ENCODE results near the gene LRRN3.
"Not testable (repeated sequence)": the region's sequence is repeated elsewhere in the genome, so short reads cannot be mapped to it uniquely, and the experiment has no call there.

The LRRN3 gene

DNA sequence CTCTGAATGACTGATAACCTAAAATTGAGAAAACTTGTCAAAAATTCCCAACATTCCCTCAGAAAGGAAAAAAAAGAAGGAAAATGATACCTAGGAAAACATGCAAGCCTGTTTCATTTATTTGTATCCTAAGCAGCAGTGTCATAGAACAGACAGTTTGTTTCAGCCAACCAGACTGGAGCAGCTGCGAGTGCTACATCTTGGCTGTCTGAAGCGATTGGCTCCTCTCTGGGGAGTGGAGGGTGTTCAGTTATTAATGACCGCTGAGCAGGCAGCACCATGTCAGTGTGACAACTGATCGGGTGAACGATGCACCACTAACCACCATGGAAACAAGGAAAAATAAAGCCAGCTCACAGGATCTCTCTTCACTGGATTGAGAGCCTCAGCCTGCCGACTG, at the start of gene LRRN3:
TSS of gene LRRN3 (plus strand) at position 282 of the 400 bp plus-strand sequence. CDS start 31,646 bp downstream, outside the sequence.
- peak; percentile 66 for DNase-seq

- DNase-seq: no peak
Measured at GRCh38 chr7:111041577-111041976, 49.4 kb upstream of the LRRN3 start.

GRCh38 chr7:111042842-111043241, 48.1 kb upstream of the LRRN3 start:
- no peak for DNase-seq

- DNase-seq: no peak
Measured at GRCh38 chr7:111043561-111043960, 47.4 kb upstream of the LRRN3 start.

DNA sequence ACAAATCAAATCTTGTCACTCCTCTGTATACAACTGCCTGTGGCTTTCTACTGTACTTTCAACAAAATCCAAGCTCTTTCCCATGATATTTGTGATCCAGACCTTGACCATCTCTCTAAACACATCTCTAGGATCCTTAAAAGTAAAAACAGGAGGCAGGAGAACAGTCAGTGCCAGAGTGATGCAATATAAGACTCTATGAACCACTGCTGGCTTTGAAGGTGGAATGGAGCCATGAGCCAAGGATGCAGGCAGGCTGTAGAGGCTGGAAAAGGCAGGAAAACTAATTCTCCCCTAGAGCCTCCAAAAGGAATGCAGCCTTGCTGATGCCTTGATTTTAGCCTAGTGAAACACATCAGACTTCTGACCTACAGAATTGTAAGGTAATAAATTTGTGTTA, 45.5 kb upstream of the LRRN3 start:
- DNase-seq: no peak

GRCh38 chr7:111047595-111047994, 43.3 kb upstream of the LRRN3 start:
- no peak for DNase-seq

- DNase-seq: no peak
Measured at GRCh38 chr7:111049971-111050680, 40.8 kb upstream of the LRRN3 start.

DNA sequence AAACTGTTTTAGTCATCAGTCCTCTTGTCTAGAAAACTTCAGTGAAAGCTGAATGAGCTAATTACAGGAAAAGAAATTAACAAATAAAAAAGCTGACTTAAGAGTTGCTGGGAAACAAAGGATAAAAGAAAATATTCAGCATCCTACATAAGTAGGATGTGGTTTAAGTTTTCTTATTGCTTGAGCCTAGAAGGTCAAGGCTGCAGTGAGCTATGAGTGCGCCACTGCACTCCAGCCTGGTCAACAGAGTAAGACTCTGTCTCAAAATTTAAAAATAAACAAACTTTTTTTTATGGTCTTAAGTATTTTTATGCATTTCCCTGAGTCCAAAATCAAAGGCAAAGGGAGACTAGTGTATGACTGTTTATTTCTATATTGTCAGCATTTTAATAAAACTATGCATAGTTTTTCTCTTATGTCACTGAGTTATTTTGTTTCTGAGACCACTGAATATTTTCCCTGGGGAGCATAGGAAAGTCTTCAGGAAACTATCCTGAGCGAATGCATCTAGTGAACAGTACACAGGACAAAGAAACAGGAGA, 40.0 kb upstream of the LRRN3 start:
- no peak for DNase-seq

DNA sequence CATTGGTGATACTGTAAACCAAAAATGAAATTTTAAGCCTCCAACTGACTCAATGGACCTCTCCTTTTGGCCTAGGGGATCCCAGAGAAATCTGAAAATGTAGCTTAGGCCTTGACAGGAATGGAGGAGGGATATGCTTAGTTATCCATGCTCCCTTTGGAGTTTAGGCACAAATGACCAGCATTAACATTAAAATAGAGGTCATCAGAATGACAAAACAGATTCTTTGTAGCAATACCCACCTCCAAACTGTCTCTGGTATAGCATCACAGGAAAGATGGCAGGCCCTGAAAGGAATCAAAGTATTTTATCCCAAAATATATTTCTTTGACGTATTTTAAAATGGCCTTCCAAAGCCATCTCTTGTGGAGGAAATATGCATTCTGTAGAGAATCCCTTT, 39.1 kb upstream of the LRRN3 start:
- no peak for DNase-seq

DNA sequence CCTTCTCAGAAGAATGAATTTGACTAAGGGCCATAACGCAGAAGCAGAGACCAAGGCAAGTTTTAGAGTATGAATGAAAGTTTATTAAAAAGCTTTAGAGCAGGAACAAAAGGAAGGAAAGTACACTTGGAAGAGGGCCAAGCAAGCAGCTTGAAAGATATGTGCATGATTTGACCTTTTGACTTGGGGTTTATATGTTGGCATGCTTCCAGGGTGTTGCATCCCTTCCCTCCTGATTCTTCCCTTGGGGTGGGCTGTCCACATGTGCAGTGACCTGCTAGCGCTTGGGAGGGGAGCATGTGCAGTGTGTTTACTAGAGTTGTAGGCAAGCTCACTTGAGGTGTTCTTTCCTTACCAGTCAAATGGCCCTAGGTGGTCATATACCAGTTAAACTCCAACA, 37.9 kb upstream of the LRRN3 start:
- DNase-seq: no peak

- DNase-seq: no peak
Measured at GRCh38 chr7:111056371-111056770, 34.6 kb upstream of the LRRN3 start.

DNA sequence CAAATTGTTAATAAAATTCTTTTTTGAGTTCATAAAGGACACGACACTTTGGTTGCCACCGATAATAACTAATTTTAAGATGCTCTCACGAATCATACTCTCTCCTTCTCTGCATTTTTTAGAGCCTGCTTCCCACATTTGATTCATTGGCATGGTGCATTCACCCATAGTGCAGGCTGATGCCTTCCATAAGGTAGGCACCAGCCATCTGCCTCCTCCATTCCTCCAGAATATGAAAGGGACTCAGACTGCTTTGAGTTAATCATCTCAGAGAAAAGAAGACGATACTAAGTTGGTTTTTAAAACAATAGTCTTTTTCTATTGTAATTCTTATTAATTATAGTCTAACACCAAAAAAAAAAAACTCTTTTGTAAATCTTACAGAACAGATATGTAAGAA, 33.9 kb upstream of the LRRN3 start:
- DNase-seq: no peak

- DNase-seq: no peak
Measured at GRCh38 chr7:111059833-111060232, 31.1 kb upstream of the LRRN3 start.

DNA sequence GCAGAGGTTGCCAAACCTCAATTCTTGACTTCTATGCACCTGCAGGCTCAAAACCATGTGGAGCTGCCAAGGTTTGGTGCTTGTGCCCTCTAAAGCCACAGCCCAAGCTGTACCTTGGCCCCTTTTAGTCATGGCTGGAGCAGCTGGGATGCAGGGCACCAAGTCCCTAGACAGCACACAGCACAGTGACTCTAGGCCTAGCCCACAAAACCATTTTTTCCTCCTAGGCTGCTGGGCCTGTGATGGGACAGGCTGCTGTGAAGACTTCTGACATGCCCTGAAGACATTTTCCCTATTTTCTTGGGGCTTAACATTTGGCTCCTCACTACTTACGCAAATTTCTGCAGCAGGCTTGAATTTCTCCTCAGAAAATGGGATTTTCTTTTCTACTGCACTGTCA, 27.8 kb upstream of the LRRN3 start:
- DNase-seq: no peak

DNA sequence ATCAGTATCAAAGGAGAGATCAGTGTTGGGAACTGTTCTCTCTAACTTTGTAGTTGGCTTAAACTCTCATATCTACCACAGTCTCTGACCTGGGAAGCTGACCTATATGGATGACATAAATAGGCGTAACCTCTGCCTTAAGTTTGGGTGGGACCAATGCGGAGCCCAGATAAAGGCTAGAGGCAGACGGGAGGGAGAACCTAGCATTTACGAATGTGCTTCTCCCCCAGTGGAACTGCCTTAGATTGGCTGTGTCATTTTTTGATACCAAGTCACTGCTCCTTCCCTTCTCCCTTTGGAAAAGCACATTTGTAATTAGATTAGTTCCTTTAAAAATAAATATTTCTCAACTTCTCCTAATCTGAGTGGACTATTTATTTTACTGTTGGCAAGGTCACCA, 23.7 kb upstream of the LRRN3 start:
- DNase-seq: no peak

- DNase-seq: no peak
Measured at GRCh38 chr7:111067682-111068081, 23.2 kb upstream of the LRRN3 start.

DNA sequence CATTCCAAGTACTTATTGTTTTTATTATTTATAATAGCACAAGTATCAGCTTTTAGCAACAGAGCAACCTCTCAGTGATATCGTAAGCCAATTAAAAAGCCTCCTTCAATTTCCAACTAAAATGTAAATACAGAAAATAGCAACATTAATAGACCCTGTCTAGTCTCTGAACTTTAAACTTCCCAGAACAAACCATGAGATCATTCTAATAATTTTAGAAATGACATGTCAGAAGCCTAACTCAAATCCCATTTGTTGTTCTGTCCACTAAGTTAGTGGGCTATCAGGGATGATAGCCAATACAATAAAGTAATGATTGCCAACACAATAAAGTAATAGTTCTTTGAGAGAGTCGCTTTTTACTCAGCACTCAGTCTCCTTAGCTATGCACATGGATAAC, 22.3 kb upstream of the LRRN3 start:
- DNase-seq: no peak

DNA sequence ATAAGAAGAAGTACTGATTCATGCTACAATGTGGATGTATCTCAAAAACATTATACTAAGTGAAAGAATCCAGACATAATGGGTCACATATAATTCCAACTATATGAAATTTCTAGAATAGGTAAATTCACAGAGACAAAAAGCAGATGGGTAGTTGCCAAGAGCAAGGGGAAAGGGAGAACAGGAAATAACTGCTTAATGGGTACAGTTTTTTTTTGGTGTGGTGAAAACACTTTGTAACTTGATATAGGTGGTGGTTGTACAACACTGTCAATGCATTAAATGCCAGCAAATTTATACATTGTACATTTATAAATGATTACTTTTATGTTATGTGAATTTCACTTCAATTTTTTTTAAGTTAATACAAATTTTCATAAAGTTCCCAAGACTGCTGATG, 19.4 kb upstream of the LRRN3 start:
- DNase-seq: no peak

DNA sequence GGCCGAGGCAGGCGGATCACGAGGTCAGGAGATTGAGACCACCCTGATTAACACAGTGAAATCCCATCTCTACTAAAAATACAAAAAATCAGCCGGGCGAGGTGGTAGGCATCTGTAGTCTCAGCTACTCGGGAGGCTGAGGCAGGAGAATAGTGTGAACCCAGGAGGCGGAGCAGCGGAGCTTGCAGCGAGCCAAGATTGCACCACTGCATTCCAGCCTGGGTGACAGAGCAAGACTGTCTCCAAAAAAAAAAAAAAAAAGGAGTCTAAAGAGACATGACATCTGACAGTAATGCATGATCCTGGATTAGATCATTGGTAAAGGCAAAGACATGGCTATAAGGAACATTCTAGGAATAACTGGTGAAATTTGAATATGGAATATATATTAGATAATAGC, 18.3 kb upstream of the LRRN3 start:
- not testable (repeated sequence) for DNase-seq

DNA sequence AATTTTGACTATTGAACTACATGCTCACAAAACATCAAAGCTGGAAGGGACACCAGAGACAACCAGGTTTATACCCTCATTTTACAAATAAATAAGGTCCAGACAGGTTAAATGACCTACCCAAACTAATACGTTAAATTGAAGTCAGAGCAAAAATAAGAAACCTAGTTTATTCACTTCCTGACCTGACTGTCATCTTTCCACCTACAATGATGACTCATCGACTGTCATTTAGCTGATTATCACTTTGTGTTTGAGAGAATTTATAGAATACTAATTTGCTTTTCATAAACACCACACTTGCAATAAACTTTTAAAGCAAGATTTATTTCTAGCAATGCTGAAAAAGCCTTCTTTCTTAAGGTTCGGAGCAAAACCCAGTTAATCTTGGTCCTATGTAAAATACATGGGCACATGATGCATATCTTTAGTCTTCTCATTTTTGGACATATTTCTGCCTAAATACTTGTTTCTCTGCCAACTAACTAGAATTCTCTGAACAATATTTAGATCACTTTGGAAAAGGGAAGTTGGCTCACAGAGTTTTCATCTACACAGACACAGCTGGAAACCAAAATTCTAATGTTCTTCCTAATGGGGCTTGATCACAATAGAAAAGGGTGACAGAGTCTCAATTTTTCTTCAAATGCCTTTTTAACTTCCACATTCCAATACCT, 16.7 kb upstream of the LRRN3 start:
- DNase-seq: no peak

DNA sequence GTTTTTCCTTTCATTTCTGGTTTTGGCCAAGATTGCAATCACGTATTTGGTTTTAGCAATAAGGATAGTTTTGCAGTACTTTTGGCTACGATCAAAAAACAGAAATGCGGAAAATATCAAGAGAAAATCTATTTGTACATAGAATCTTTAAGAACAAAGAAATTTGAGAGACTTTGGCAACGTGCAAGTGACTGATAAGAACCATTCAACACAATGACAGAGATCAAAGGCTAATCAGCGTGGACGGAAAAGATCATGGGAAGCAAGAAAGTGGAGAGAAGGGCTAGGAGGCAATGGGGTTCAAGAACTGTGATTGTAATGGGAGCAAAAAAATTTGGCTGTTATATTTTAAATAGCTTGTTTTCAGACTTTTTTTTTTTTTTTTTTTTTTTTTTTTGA, 16.2 kb upstream of the LRRN3 start:
- no peak for DNase-seq

GRCh38 chr7:111075498-111075897, 15.4 kb upstream of the LRRN3 start:
- no peak for DNase-seq

DNA sequence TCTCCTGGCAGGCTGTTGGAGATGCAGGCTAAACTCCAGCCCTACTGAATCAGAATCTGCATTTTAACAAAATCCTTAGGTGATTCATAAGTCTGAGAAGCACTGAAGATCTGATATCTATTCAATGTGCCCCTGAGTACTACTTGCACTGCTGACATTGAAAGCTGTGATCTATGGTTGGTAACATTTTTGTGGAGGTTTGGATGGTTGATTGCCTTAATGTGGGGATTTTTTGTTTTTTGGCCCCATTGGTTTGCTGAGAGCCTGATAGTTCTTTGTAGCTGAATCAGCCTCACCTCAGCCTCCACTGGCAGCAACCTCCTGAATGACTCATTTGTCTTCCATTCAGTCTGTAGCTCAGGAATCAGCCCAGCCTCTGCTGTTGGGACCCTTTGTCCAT, 14.7 kb upstream of the LRRN3 start:
- no peak for DNase-seq

- DNase-seq: no peak
Measured at GRCh38 chr7:111077001-111077400, 13.9 kb upstream of the LRRN3 start.

Measured in NCI-H2081 treated with DMSO at 0.1 percent for 48 hours (cell line).